ENCODE results near the gene AJM1.

- TF ChIP-seq CTCF (IDR thresholded peaks at IDR 0.05) (no peak), POLR2A (IDR thresholded peaks at IDR 0.05) (no peak)
Measured at GRCh38 chr9:136823136-136824046, 18.9 kb upstream of the AJM1 start.
